ENCODE results near the gene MGAT1. TPM values are rescaled to one million over a fixed set of nuclear protein-coding genes. Genes with fewer than 3 reads are reported as not detected.
"Not testable (repeated sequence)": the region's sequence is repeated elsewhere in the genome, so short reads cannot be mapped to it uniquely, and the experiment has no call there.

The MGAT1 gene
- total RNA-seq, 4 donors from 2014 or later: 100 to 138 (median 115) TPM

- H3K27ac ChIP-seq: no peak overlapping the region
- in situ Hi-C loops (cut with MboI; ENCODE audit: low sequenced_read_pairs in 4 of 4): no loop called here
- ATAC-seq (no peak), DNase-seq (no peak)
- no peaks in the 10 kb centered on the region for H3K9me3 ChIP-seq
- TF ChIP-seq POLR2A (IDR thresholded peaks at IDR 0.05) (no peak), CTCF (IDR thresholded peaks at IDR 0.05 in 4 of 5, conservative IDR thresholded peaks at IDR 0.05 in 1 of 5) (no peak)
- H3K36me3 ChIP-seq: no peaks in the 10 kb centered on the region
- H3K27me3 ChIP-seq: peaks cover 0 to 3% (median 0%) of the 10 kb centered on the region in 3 donors
- intact Hi-C loops (cut with DNase I; ENCODE audit: low total_unique reads): no loop called here
- no peak overlapping the region for H3K4me3 ChIP-seq
- H3K4me1 ChIP-seq: no peaks in the 10 kb centered on the region
Measured at GRCh38 chr5:180769821-180770220, 32.8 kb downstream of the MGAT1 start.

DNA sequence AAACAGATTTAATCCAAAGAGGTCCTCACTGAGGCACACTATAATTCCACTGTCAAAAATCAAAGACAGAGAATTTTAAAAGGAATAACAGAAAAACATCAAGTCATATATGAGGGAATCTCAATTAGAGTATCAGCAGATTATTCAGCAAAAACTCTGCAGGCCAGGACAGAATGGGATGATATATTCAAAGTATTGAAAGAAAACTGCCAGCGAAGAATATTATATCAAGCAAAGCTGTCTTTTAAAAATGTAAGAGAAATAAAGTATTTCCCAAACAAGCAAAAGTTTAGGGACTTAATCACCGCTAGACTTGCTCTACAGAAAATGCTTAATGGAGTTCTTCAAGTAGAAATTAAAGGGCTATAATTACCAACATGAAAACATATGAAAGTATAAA, 47.0 kb downstream of the MGAT1 start:
- in situ Hi-C loops (cut with MboI; ENCODE audit: low sequenced_read_pairs in 4 of 4): no loop called here
- intact Hi-C loops (cut with DNase I; ENCODE audit: low total_unique reads): no loop called here
- H3K9me3 ChIP-seq: no peaks in the 10 kb centered on the region
- ATAC-seq (no peak), DNase-seq (no peak)
- H3K27ac ChIP-seq: no peak overlapping the region
- H3K4me3 ChIP-seq: no peak overlapping the region
- H3K4me1 ChIP-seq: no peaks in the 10 kb centered on the region
- TF ChIP-seq CTCF (IDR thresholded peaks at IDR 0.05 in 4 of 5, conservative IDR thresholded peaks at IDR 0.05 in 1 of 5) (no peak), POLR2A (IDR thresholded peaks at IDR 0.05) (no peak)
- H3K36me3 ChIP-seq: no peaks in the 10 kb centered on the region
- peaks cover 0 to 4% (median 0%) of the 10 kb centered on the region in 3 donors for H3K27me3 ChIP-seq

GRCh38 chr5:180744253-180744652, 58.4 kb downstream of the MGAT1 start:
- Histone ChIP-seq H3K9me3 (no peaks in the 10 kb centered on the region), H3K27me3 (peaks cover 0 to 3% (median 0%) of the 10 kb centered on the region in 3 donors), H3K4me1 (no peaks in the 10 kb centered on the region), H3K27ac (no peak overlapping the region), H3K4me3 (no peak overlapping the region), H3K36me3 (no peaks in the 10 kb centered on the region)
- in situ Hi-C loops (cut with MboI; ENCODE audit: low sequenced_read_pairs in 4 of 4): no loop called here
- no peak for DNase-seq
- intact Hi-C loops (cut with DNase I; ENCODE audit: low total_unique reads): no loop called here
- no peak for TF ChIP-seq CTCF (IDR thresholded peaks at IDR 0.05 in 4 of 5, conservative IDR thresholded peaks at IDR 0.05 in 1 of 5)
- TF ChIP-seq POLR2A (IDR thresholded peaks at IDR 0.05): no peak
- no peak for ATAC-seq

- Histone ChIP-seq H3K36me3 (no peaks in the 10 kb centered on the region), H3K27me3 (peaks cover 0 to 3% (median 0%) of the 10 kb centered on the region in 3 donors)
- no peak for ATAC-seq
Measured at GRCh38 chr5:180742727-180743126, 59.9 kb downstream of the MGAT1 start.

DNA sequence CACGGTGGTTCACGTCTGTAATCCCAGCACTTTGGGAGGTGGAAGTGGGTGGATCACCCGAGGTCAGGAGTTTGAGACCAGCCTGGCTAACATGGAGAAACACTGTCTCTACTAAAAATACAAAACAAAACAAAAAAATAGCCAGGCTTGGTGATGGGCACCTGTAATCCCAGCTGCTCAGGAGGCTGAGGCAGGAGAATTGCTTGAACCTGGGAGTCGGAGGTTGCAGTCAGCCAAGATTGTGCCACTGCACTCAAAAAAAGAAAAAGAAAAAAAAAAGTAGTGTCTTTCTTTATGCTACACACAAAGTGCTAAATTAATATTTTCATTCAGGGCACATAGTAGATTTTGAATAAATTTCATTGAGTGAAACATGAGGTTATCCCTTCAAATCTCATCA, 61.7 kb downstream of the MGAT1 start:
- H3K9me3 ChIP-seq; in situ Hi-C loops (cut with MboI; ENCODE audit: low sequenced_read_pairs in 4 of 4); intact Hi-C loops (cut with DNase I; ENCODE audit: low total_unique reads); DNase-seq; H3K4me1 ChIP-seq; H3K27me3 ChIP-seq; ATAC-seq; H3K4me3 ChIP-seq; H3K27ac ChIP-seq; H3K36me3 ChIP-seq: not testable (repeated sequence)

More at GRCh38 chr5:180742727-180743126, 59.9 kb downstream of the MGAT1 start:
- TF ChIP-seq POLR2A (IDR thresholded peaks at IDR 0.05) (no peak), CTCF (IDR thresholded peaks at IDR 0.05 in 4 of 5, conservative IDR thresholded peaks at IDR 0.05 in 1 of 5) (no peak)
- intact Hi-C loops (cut with DNase I; ENCODE audit: low total_unique reads) (no loop called here), in situ Hi-C loops (cut with MboI; ENCODE audit: low sequenced_read_pairs in 4 of 4) (no loop called here)
- Histone ChIP-seq H3K9me3 (no peaks in the 10 kb centered on the region), H3K4me3 (no peak overlapping the region), H3K27ac (no peak overlapping the region), H3K4me1 (no peaks in the 10 kb centered on the region)
- DNase-seq: no peak
